GM23248 (cell line): ENCODE data around the gene SLMAP. TPM values are rescaled to one million over a fixed set of nuclear protein-coding genes. Genes with fewer than 3 reads are reported as not detected.
A peak's percentile ranks its signal among the peaks of the same experiment; 100 is the strongest.

Experiments
- DNase-seq: peaks from one replicate; pipeline ENCODE4 v3.0.0-alpha.2; 2015
- H2AFZ ChIP-seq: fragments of 200-600 bp; sonication (generic); 2 replicates; pipeline ENCODE4 v1.6.1; 2016; ENCODE audit warnings: antibody characterized with exemption
- H3F3A ChIP-seq: fragments of 200-600 bp; sonication (generic); 2 replicates; pipeline ENCODE4 v1.6.1; 2016; ENCODE audit warnings: mild to moderate bottlenecking, antibody characterized with exemption, mixed run types; ENCODE audit not compliant: insufficient read depth
- H3K27ac ChIP-seq: fragments of 200-600 bp; sonication (generic); 2 replicates; pipeline ENCODE4 v1.5.1; 2016; ENCODE audit warnings: mild to moderate bottlenecking
- H3K27me3 ChIP-seq: fragments of 200-600 bp; sonication (generic); replicated peaks from 2 replicates; pipeline ENCODE4 v1.6.1; 2016; ENCODE audit warnings: mild to moderate bottlenecking; ENCODE audit not compliant: insufficient read depth
- H3K36me3 ChIP-seq: fragments of 200-600 bp; sonication (generic); 2 replicates; pipeline ENCODE4 v1.6.1; 2016; ENCODE audit warnings: low read depth, mild to moderate bottlenecking
- H3K4me1 ChIP-seq: fragments of 200-600 bp; sonication (generic); 2 replicates; pipeline ENCODE4 v1.6.1; 2016; ENCODE audit warnings: mild to moderate bottlenecking; ENCODE audit not compliant: insufficient read depth
- H3K4me2 ChIP-seq: fragments of 200-600 bp; sonication (generic); one replicate; pipeline ENCODE4 v1.6.1; 2016; ENCODE audit warnings: mild to moderate bottlenecking; ENCODE audit not compliant: unreplicated experiment
- H3K4me3 ChIP-seq: fragments of 200-600 bp; sonication (generic); 2 replicates; pipeline ENCODE4 v1.5.1; 2016; ENCODE audit warnings: mild to moderate bottlenecking
- H3K79me2 ChIP-seq: fragments of 200-600 bp; sonication (generic); 2 replicates; pipeline ENCODE4 v1.6.1; 2016; ENCODE audit warnings: mild to moderate bottlenecking; ENCODE audit not compliant: insufficient read depth
- H3K9ac ChIP-seq: fragments of 200-600 bp; sonication (generic); 2 replicates; pipeline ENCODE4 v1.6.1; 2016; ENCODE audit warnings: mild to moderate bottlenecking
- H3K9me2 ChIP-seq: fragments of 200-600 bp; sonication (generic); 2 replicates; pipeline ENCODE4 v1.6.1; 2016; ENCODE audit warnings: mixed run types, mild to moderate bottlenecking, moderate library complexity; ENCODE audit not compliant: insufficient read depth
- H3K9me3 ChIP-seq: fragments of 200-600 bp; sonication (generic); one replicate; pipeline ENCODE4 v1.6.1; 2017; ENCODE audit warnings: low read depth
- H4K20me1 ChIP-seq: fragments of 200-600 bp; sonication (generic); 2 replicates; pipeline ENCODE4 v1.6.0; 2016; ENCODE audit not compliant: insufficient read depth
- EZH2 ChIP-seq: fragments of 200-600 bp; sonication (generic); IDR thresholded peaks from 2 replicates; pipeline ENCODE4 v1.6.1; 2018; ENCODE audit warnings: antibody characterized with exemption, mild to moderate bottlenecking; ENCODE audit not compliant: insufficient read depth, poor library complexity, severe bottlenecking
- EZH2phosphoT487 ChIP-seq: fragments of 200-600 bp; sonication (generic); IDR thresholded peaks from 2 replicates; pipeline ENCODE4 v1.6.1; 2018; ENCODE audit warnings: antibody characterized with exemption, moderate library complexity, mild to moderate bottlenecking, low read depth; ENCODE audit not compliant: insufficient read depth
- WGBS, 2 experiments: methylation state at CpG; one replicate each; pipeline ENCODE4 v1.1.6; 2015 to 2017; ENCODE audit warnings: low lambda C conversion rate in 2 of 2, low coverage in 1 of 2; ENCODE audit errors: missing lambda C conversion rate in 2 of 2; 5-methylcytosine and 5-hydroxymethylcytosine counted together
- in situ Hi-C: fragments of 300-500 bp; cut with MboI; formaldehyde crosslinking; loops from 2 replicates; pipeline ENCODE4 v1.15.0; 2020
- polyA plus RNA-seq: library from polyadenylated mRNA; unstranded; fragments of >200 nt; fragmentation: Nextera tagmentation; extraction: Ambion mirVana; gene quantifications from 2 replicates; pipeline ENCODE4 v1.2.1, GENCODE V29; 2016
- total RNA-seq: library from RNA; depleted of rRNA; stranded (reverse); fragments of >200 nt; shearing (Covaris generic); gene quantifications from 2 replicates; pipeline ENCODE4 v1.2.3, GENCODE V29; 2014

The SLMAP gene
- total and polyA plus RNA-seq, 2 experiments from 2014 or later, result 28.4 to 33.9 TPM

DNA sequence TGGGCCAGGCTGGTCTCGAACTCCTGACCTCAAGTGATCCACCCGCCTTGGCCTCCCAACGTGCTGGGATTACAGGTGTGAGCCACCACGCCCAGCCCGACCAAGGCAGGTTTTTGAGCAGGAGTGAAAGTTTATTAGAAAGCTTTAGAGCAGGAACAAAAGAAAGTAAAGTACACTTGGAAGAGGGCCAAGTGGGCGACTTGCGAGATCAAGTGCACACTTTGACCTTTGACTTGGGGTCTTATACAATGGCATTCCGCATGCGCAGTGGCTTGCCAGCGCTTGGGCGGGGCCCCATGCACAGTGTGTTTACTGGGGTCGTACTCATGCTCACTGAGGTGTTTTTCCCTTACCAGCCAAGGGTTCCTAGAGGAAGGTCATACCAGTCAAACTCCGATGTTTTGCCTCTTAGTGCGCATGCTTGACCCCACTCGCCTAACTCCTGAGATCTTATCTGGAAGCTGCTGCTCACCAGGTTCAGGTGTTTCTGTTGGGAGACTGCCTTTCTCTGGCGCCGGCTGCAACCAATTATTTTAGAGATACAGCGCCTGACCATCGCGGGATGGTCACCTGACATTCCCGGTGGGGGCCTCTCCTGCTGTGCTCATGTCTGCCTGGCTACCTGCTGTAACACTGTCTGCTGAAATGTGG is 205.2 kb downstream of the SLMAP start:
- Histone ChIP-seq H3K9me2 (no peaks in the 10 kb centered on the region), H2AFZ (no peak overlapping the region), H3K9ac (no peak overlapping the region), H3K4me1 (peaks cover 28% of the 10 kb centered on the region), H3K4me2 (no peak overlapping the region), H3K27me3 (no peaks in the 10 kb centered on the region), H3K79me2 (no peaks in the 10 kb centered on the region), H3K27ac (no peak overlapping the region), H3F3A (peaks cover 18% of the 10 kb centered on the region), H3K4me3 (no peak overlapping the region), H4K20me1 (no peaks in the 10 kb centered on the region), H3K36me3 (no peaks in the 10 kb centered on the region), H3K9me3 (no peaks in the 10 kb centered on the region)
- in situ Hi-C loops, result no loop called here
- TF ChIP-seq EZH2phosphoT487, result no peak
- TF ChIP-seq EZH2, result no peak
- 89 to 92% methylated on average over 21 of the region's 21 CpGs for WGBS, 2 experiments
- DNase-seq, result no peak

DNA sequence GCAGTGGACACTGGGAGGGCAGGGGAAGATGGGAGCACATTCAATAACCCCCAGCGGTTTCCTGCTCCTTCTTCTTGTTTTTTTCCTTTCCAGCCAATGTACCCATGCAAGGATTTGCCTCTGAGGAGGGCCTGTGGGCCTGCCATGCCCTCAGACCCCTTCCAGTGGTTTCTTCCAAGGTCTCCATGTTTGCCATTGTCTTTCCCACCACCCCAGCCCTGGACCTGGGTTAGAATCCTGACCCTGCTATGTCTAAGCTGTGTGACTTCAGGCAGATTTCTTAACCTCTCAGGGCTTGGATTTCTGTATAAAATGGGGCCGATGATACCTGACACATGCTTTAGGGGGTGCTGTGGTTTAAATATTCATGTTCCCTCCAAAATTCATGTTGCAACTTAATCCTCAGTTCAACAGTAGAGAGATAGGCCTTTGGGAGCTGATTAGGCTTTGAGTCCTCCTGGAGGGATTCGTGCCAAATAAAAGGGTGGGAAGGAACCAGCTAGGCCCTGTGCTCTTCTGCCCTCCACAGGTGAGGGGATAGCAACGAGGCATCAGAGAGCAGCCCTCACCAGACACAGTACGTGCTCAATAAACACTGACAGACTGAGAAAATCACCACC is 205.8 kb downstream of the SLMAP start:
- peak; percentile 70 for DNase-seq
- Histone ChIP-seq H2AFZ (no peak overlapping the region), H3K9ac (no peak overlapping the region), H3K4me3 (no peak overlapping the region), H3K9me3 (no peaks in the 10 kb centered on the region), H3F3A (peaks cover 12% of the 10 kb centered on the region), H4K20me1 (no peaks in the 10 kb centered on the region), H3K27me3 (no peaks in the 10 kb centered on the region), H3K4me1 (peaks cover 27% of the 10 kb centered on the region), H3K27ac (no peak overlapping the region), H3K36me3 (no peaks in the 10 kb centered on the region), H3K4me2 (no peak overlapping the region), H3K79me2 (no peaks in the 10 kb centered on the region), H3K9me2 (no peaks in the 10 kb centered on the region)
- in situ Hi-C loops, result no loop called here
- WGBS, 2 experiments, result 76 to 83% methylated on average over 5 of the region's 5 CpGs
- TF ChIP-seq EZH2 (no peak), EZH2phosphoT487 (no peak)

DNA sequence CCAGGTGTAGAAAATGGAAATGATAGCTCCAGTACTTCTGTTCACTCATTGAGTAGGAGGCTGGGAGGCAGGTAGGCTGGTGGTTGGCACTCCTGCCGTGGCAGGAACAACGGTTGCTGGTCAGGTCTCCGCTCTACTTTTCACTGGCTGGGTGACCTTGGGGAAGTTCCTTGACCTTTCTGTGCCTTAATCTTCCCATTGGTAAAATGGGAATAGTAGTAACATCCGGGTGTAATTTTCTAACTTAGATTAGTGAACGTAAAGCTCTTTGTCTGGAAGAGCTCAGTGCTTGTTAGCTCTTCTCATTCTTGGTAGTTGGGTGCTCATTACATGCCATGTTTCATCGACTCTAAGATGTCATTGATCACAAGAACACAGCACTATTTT is 206.3 kb downstream of the SLMAP start:
- in situ Hi-C loops, result no loop called here

DNA sequence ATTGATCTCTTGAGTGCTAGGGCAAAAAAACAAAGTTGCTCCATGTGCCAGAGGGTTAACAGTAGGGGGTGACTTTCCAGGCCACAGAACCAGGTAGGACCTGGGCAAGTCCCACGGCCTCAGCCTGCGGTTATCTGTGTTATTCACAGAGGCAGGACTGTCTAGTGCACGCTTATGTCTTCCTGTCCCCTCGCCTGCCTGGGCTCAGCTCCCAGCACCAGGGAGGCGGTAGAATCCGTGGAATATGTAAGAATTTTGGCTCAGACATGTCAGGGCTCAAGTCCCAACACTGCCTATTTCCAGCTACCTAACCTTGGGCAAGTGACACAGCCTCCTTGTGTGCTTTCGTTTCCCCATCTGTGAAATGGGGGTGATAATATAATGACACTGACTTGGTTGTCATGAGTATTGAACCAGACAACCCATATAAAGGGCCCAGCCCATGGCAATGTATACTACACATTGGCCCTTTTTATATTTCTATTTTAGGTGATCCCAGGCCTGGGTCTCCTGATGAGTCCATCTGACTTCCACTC is 207.8 kb downstream of the SLMAP start:
- Histone ChIP-seq H3K4me1 (peaks cover 21% of the 10 kb centered on the region), H3K36me3 (no peaks in the 10 kb centered on the region), H2AFZ (no peak overlapping the region), H3K9ac (no peak overlapping the region), H4K20me1 (no peaks in the 10 kb centered on the region), H3K9me3 (no peaks in the 10 kb centered on the region), H3K79me2 (no peaks in the 10 kb centered on the region), H3K27me3 (no peaks in the 10 kb centered on the region), H3K9me2 (no peaks in the 10 kb centered on the region), H3K4me3 (no peak overlapping the region), H3F3A (peaks cover 12% of the 10 kb centered on the region), H3K27ac (no peak overlapping the region), H3K4me2 (no peak overlapping the region)
- TF ChIP-seq EZH2phosphoT487 (no peak), EZH2 (no peak)
- 68 to 69% methylated on average over 7 of the region's 7 CpGs for WGBS, 2 experiments
- in situ Hi-C loops, result no loop called here
- no peak for DNase-seq

More for the DNA sequence above, 206.3 kb downstream of the SLMAP start:
- H4K20me1 ChIP-seq, result no peaks in the 10 kb centered on the region
- DNase-seq, result no peak
- H3K4me2 ChIP-seq, result no peak overlapping the region
- no peaks in the 10 kb centered on the region for H3K9me3 ChIP-seq
- H3K4me3 ChIP-seq, result no peak overlapping the region
- H3K9me2 ChIP-seq, result no peaks in the 10 kb centered on the region
- no peak overlapping the region for H2AFZ ChIP-seq
- no peaks in the 10 kb centered on the region for H3K79me2 ChIP-seq
- H3F3A ChIP-seq, result peaks cover 8% of the 10 kb centered on the region; the same call in 1 of the 2 replicates
- H3K36me3 ChIP-seq, result no peaks in the 10 kb centered on the region
- no peak overlapping the region for H3K9ac ChIP-seq
- H3K27ac ChIP-seq, result no peak overlapping the region
- peaks cover 24% of the 10 kb centered on the region for H3K4me1 ChIP-seq
- H3K27me3 ChIP-seq, result no peaks in the 10 kb centered on the region
- WGBS, 2 experiments, result 88% methylated on average over 6 of the region's 6 CpGs
- TF ChIP-seq EZH2phosphoT487, result no peak
- TF ChIP-seq EZH2, result no peak
